HG03442 (cell line): ENCODE results near the gene OR6C75.
"Not testable (repeated sequence)": the region's sequence is repeated elsewhere in the genome, so short reads cannot be mapped to it uniquely, and the experiment has no call there.

ENCODE experiments used
- ATAC-seq: cut with Tn5 transposase; IDR thresholded peaks from one replicate; pipeline ENCODE4 v1.9.1; 2021; ENCODE audit warnings: mild to moderate bottlenecking, moderate library complexity; ENCODE audit not compliant: unreplicated experiment

OR6C75 gene

GRCh38 chr12:55362675-55363074, at the start of gene OR6C75:
Gene OR6C75, plus strand, starts transcription at chr12:55362975. Its CDS starts 2,136 bp downstream, at chr12:55365111.
- no peak for ATAC-seq

DNA sequence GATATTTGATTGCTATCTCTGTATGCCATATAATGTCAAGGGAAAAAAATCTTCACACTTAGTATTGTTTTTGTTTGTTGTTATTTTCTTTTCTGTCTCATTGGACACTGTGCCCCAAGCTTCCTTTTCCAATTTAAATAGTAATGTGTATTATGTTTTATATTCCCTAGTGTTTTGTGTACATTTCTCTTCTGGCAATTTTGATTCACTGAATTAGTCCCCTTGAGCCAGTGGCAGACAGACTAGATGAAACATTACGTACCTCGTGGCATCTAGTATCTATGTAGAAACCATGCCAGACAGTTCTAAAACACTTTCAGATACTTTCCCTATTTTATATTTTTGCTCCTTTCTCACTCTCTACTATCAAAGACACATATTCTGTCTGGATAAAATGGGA, 48.7 kb upstream of the OR6C75 start, which contains the start of gene OR6C1:
Gene OR6C1, plus strand, starts transcription at position 301 of the 400 bp plus-strand sequence. CDS start 6,257 bp downstream, outside the sequence.
- no peak for ATAC-seq

- no peak for ATAC-seq
These were observed 42.6 kb upstream of the OR6C75 start for GRCh38 chr12:55320201-55320600.

DNA sequence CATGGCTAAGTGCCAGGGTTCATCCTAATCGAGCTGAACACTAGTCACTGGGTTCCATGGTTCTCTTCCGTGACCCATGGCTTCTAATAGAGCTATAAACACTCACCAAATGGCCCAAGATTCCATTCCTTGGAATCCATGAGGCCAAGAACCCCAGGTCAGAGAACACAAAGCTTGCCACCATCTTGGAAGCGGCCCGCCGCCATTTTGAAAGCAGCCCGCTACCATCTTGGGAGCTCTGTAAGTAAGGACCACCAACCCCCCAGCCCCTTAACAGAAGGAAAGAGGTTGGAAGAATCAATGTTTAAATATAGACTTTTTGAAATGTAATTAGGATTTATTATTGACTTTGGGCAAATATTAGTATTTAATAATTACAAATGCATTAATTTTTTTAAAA, 37.0 kb upstream of the OR6C75 start:
- not testable (repeated sequence) for ATAC-seq

- ATAC-seq = no peak
These were observed 32.3 kb upstream of the OR6C75 start, which contains the start of gene OR6C3 for GRCh38 chr12:55330446-55330845. Gene OR6C3, plus strand, starts transcription at chr12:55330746. Its CDS starts 955 bp downstream, at chr12:55331701.

GRCh38 chr12:55336002-55336401, 26.8 kb upstream of the OR6C75 start:
- ATAC-seq = no peak

GRCh38 chr12:55355338-55355737, 7.4 kb upstream of the OR6C75 start:
- not testable (repeated sequence) for ATAC-seq

- no peak for ATAC-seq
These were observed 2.3 kb downstream of the OR6C75 start for GRCh38 chr12:55365086-55365485.

- ATAC-seq = no peak
These were observed 9.7 kb downstream of the OR6C75 start for GRCh38 chr12:55372521-55372920.

DNA sequence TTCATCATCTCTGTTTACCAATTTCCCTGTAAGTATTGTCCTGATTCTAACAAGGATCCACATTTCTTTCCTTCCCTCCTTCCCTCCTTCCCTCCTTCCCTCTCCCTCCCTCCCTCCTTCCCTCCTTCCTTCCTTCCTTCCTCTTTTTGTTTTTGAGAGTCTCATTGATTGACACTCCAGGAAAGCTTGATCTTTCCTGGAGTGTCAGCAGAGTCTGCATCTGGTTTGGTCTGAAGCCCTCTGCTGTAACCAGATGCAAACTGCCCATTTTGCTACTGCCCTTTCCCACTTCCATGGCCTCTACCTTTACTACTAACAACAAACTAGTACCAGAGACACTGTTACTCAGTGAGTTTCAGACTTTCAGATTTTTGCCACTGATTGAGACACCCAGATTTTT, 23.1 kb downstream of the OR6C75 start:
- ATAC-seq = no peak

GRCh38 chr12:55392032-55392795, 29.4 kb downstream of the OR6C75 start:
- no peak for ATAC-seq

DNA sequence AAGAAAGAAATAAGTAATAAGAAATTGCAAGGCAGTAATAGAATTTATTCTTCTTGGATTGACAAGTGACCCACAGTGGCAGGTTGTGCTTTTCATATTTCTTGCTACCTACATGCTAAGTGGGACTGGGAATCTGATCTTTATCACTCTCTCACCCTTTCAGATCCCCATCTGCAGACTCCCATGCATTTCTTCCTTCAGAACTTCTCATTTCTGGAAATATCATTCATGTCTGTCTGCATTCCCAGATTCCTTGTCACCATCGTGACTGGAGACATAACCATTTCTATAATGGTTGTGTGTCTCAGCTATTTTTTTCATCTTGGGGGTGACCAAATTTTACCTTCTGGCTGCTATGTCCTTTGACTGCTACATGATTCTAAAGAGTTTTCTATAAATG, 33.6 kb downstream of the OR6C75 start:
- ATAC-seq = no peak

DNA sequence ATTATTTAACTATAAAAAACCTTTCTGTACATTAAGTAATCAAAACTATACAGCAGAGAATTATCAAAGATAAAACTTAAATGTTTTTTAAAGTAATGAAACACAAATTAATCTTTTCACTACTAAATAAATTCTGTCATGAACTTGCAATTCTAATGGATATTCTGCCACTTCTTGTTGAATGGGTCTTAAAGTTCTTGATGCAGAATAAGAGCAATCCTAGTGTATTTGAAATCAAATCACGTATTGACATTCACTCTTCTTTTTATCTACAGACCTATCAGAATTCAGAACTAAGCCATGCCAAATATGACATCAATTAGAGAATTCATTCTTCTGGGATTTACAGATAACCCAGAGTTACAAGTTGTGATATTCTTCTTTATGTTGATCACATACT, 37.5 kb downstream of the OR6C75 start, which contains the start of gene OR6C65:
Gene OR6C65, plus strand, starts transcription at position 301 of the 400 bp plus-strand sequence. Its CDS starts 0 bp downstream, at position 301.
- ATAC-seq = no peak

DNA sequence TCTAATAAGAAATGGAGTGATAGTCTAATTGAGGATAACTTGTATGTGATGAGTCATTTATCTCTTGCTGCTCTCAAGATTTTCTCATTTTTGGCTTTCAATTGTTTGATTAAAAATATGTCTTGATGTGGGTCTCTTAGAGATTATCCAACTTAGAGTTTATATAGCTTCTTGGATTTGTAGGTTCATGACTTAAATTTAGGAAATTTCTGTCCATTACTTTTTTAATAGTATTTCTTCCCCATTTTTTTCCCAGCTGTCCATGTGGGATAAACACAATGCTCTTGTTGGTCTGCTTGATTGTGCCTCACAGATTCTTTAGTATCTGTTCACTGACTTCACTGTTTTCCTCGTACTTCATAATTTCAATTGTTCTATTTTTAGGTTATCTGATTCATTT, 45.1 kb downstream of the OR6C75 start:
- no peak for ATAC-seq

DNA sequence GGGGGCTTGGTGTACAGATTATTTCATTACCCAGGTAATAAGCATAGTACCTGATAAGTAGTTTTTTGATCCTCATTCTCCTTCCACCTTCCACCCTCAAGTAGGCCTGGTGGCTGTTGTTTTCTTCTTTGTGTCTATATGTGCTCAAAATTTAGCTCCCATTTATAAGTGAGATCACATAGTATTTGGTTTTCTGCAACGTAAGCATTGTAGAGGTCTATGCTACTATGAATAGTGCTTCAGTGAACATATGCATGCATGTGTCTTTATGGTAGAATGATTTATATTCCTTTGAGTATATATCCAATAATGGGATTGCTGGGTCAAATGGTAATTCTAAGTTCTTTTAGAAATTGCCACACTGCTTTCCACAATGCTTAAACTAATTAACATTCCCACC, 46.4 kb downstream of the OR6C75 start:
- ATAC-seq = not testable (repeated sequence)

DNA sequence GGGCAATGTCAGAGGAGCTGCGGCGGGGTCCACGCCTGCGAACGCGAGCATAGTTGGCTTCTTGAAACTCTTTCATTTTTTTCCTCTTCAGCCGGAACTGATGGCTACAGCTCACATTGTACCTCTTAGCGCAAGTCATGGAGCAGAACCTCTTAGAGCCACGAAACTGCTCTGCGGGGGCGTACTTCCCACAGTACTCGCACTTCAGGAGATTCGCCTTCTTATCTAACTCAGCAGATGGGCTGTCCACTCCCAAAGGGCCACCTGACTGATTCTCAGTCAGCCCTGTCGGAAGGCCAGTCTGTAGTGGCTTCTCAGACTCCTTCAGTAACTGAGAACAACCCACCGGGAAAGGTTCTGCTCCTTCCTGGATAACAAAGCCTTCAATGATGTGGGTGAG, 49.4 kb downstream of the OR6C75 start:
- ATAC-seq = not testable (repeated sequence)

- ATAC-seq = not testable (repeated sequence)
These were observed 51.0 kb downstream of the OR6C75 start for GRCh38 chr12:55413498-55414388.

DNA sequence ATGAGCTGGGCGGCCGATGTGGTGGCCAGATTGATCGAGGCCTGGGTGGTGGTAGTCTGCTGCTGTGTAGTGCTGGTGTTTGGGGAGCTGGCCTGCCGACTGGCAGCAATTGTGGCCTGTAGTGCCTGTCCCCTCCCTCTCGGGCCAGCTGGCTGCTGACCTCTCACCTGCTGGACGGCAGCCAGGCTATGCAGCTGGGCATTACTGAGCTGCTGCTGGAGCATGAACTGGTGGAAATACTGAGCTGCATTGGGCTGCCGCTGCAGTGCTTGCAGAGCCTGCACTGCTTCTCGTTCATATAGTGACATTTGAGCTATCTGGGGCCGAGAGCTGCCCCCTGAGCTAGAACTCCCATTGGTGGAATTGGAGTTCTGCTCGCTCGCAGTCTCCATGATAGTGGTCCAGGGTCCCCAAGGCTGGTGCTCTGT, 51.6 kb downstream of the OR6C75 start:
- ATAC-seq = not testable (repeated sequence)

GRCh38 chr12:55414889-55415288, 52.1 kb downstream of the OR6C75 start:
- not testable (repeated sequence) for ATAC-seq

DNA sequence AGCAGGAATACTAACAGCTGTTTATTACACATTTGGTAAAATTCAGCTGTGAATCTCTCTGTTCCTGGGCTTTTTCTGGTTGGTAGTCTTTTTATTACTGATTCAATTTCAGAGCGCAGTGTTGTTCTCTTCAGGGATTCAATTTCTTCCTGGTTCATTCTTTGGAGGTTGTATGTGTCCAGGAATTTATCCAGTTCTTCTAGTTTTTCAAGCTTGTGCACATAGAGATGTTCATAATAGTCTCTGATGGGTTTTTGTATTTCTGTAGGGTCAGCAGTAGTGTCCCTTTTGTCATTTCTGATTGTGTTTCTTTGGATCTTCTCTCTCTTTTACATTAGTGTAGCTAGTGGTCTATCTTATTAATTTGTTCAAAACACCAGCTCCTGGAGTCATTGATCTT, 54.2 kb downstream of the OR6C75 start:
- no peak for ATAC-seq
